OCI-LY1 (cell line): ENCODE measurements around the gene CNTD1.

Experiments used
- EZH2 ChIP-seq: fragments of 200-600 bp; sonication (generic), shearing (Covaris generic); IDR thresholded peaks from 2 replicates; pipeline ENCODE4 v1.8.0; 2017; ENCODE audit warnings: borderline replicate concordance, mixed run types, mild to moderate bottlenecking, antibody characterized with exemption, low read length, moderate library complexity, mixed read lengths
- TF ChIP-seq, protein P1 (sequence below): fragments of 200-600 bp; sonication (generic), shearing (Covaris generic); IDR thresholded peaks from 2 replicates; pipeline ENCODE4 v1.5.1; 2017; ENCODE audit warnings: mild to moderate bottlenecking, antibody characterized with exemption, low read length, moderate library complexity, mixed read lengths

DNA sequence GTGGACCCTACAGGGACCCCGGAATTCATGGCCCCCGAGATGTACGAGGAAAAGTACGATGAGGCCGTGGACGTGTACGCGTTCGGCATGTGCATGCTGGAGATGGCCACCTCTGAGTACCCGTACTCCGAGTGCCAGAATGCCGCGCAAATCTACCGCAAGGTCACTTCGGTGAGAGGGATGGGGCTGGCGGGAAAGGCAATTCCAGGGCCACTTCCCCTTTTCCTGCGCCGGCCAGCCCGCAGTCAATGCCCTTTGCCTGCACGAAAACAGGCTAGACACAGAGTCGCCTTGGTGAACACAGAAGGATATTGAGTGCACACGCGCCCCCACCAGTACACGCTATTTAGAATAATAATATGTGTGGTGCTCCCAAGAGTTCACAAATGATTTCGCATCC, 14.3 kb upstream of the CNTD1 start:
- TF ChIP-seq, protein P1, sequence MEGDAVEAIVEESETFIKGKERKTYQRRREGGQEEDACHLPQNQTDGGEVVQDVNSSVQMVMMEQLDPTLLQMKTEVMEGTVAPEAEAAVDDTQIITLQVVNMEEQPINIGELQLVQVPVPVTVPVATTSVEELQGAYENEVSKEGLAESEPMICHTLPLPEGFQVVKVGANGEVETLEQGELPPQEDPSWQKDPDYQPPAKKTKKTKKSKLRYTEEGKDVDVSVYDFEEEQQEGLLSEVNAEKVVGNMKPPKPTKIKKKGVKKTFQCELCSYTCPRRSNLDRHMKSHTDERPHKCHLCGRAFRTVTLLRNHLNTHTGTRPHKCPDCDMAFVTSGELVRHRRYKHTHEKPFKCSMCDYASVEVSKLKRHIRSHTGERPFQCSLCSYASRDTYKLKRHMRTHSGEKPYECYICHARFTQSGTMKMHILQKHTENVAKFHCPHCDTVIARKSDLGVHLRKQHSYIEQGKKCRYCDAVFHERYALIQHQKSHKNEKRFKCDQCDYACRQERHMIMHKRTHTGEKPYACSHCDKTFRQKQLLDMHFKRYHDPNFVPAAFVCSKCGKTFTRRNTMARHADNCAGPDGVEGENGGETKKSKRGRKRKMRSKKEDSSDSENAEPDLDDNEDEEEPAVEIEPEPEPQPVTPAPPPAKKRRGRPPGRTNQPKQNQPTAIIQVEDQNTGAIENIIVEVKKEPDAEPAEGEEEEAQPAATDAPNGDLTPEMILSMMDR, result no peak
- TF ChIP-seq EZH2, result no peak
